Smooth muscle cell (in vitro differentiated cells): ENCODE data around the gene CASQ2. TPM values are rescaled to one million over a fixed set of nuclear protein-coding genes. Genes with fewer than 3 reads are reported as not detected.

Experiments
- DNase-seq: peaks from one replicate; lab custom pipeline; 2025; ENCODE audit not compliant: unreplicated experiment; lab: John Stamatoyannopoulos, UW
- H2AFZ ChIP-seq: fragments of 200-600 bp; sonication (generic); 2 replicates; pipeline ENCODE4 v1.6.0; 2016; ENCODE audit warnings: antibody characterized with exemption, low read depth, mild to moderate bottlenecking
- H3F3A ChIP-seq: fragments of 200-600 bp; sonication (generic); 2 replicates; pipeline ENCODE4 v1.6.0; 2017; ENCODE audit warnings: antibody characterized with exemption, low read depth
- H3K27ac ChIP-seq: fragments of 200-600 bp; sonication (generic); 2 replicates; pipeline ENCODE4 v1.5.1; 2016; ENCODE audit warnings: low read depth, mild to moderate bottlenecking
- H3K27me3 ChIP-seq: fragments of 200-600 bp; sonication (generic); 2 replicates; pipeline ENCODE4 v1.6.1; 2016; ENCODE audit warnings: low read depth, mild to moderate bottlenecking
- H3K36me3 ChIP-seq: fragments of 200-600 bp; sonication (generic); 2 replicates; pipeline ENCODE4 v1.5.1; 2016; ENCODE audit warnings: low read depth
- H3K4me1 ChIP-seq: fragments of 200-600 bp; sonication (generic); 2 replicates; pipeline ENCODE4 v1.5.1; 2016; ENCODE audit warnings: low read depth
- H3K4me2 ChIP-seq: fragments of 200-600 bp; sonication (generic); 2 replicates; pipeline ENCODE4 v1.6.0; 2016; ENCODE audit warnings: mild to moderate bottlenecking
- H3K4me3 ChIP-seq: fragments of 200-600 bp; sonication (generic); 2 replicates; pipeline ENCODE4 v1.5.1; 2016; ENCODE audit warnings: mild to moderate bottlenecking
- H3K79me2 ChIP-seq: fragments of 200-600 bp; sonication (generic); 2 replicates; pipeline ENCODE4 v1.6.0; 2016; ENCODE audit warnings: low read depth, mild to moderate bottlenecking
- H3K9ac ChIP-seq: fragments of 200-600 bp; sonication (generic); 2 replicates; pipeline ENCODE4 v1.6.0; 2016; ENCODE audit warnings: low read depth
- H3K9me3 ChIP-seq: fragments of 200-600 bp; sonication (generic); replicated peaks from 2 replicates; pipeline ENCODE4 v1.5.1; 2016; ENCODE audit warnings: low read depth
- H4K20me1 ChIP-seq: fragments of 200-600 bp; sonication (generic); 2 replicates; pipeline ENCODE4 v1.6.0; 2016; ENCODE audit warnings: low read depth
- CTCF ChIP-seq: fragments of 200-600 bp; sonication (generic); IDR thresholded peaks from 2 replicates; pipeline ENCODE4 v1.5.1; 2017; ENCODE audit warnings: borderline replicate concordance, mild to moderate bottlenecking, antibody characterized with exemption; ENCODE audit not compliant: insufficient read depth, poor library complexity, severe bottlenecking
- WGBS: methylation state at CpG from one replicate; pipeline ENCODE4 v1.1.7; 2016; ENCODE audit warnings: low lambda C conversion rate; 5-methylcytosine and 5-hydroxymethylcytosine counted together
- polyA plus RNA-seq: library from polyadenylated mRNA; unstranded; fragments of >200 nt; fragmentation: Nextera tagmentation; extraction: Ambion mirVana; gene quantifications from 2 replicates; pipeline ENCODE4 v1.2.1, GENCODE V29; 2016
- total RNA-seq: library from RNA; depleted of rRNA; stranded (reverse); fragments of >200 nt; gene quantifications from 2 replicates; pipeline ENCODE4 v1.2.3, GENCODE V29; 2014

The CASQ2 gene
- total and polyA plus RNA-seq, 2 experiments from 2014 or later = not detected

- Histone ChIP-seq H3K36me3 (no peaks in the 10 kb centered on the region), H3K27ac (no peak overlapping the region), H2AFZ (no peak overlapping the region), H3K27me3 (no peaks in the 10 kb centered on the region), H3K4me2 (no peak overlapping the region), H3K4me1 (no peaks in the 10 kb centered on the region), H4K20me1 (no peaks in the 10 kb centered on the region), H3F3A (no peaks in the 10 kb centered on the region), H3K9ac (no peak overlapping the region), H3K4me3 (no peak overlapping the region), H3K9me3 (no peaks in the 10 kb centered on the region), H3K79me2 (no peaks in the 10 kb centered on the region)
- 95% methylated on average over 3 of the region's 3 CpGs for WGBS
- DNase-seq = no peak
- TF ChIP-seq CTCF = no peak
These were observed 5.7 kb downstream of the CASQ2 start for GRCh38 chr1:115762779-115763178.

GRCh38 chr1:115761601-115762302 lies 6.8 kb downstream of the CASQ2 start:
- Histone ChIP-seq H3K36me3 (no peaks in the 10 kb centered on the region), H3K79me2 (no peaks in the 10 kb centered on the region), H3K9me3 (no peaks in the 10 kb centered on the region), H3K4me3 (no peak overlapping the region), H3K4me2 (no peak overlapping the region), H3K27me3 (no peaks in the 10 kb centered on the region), H2AFZ (no peak overlapping the region), H4K20me1 (no peaks in the 10 kb centered on the region), H3F3A (no peaks in the 10 kb centered on the region), H3K9ac (no peak overlapping the region), H3K4me1 (no peaks in the 10 kb centered on the region), H3K27ac (no peak overlapping the region)
- TF ChIP-seq CTCF = no peak
- no peak for DNase-seq
- WGBS = 62% methylated on average over 7 of the region's 7 CpGs

GRCh38 chr1:115757856-115758255 lies 10.7 kb downstream of the CASQ2 start:
- Histone ChIP-seq H3K27ac (no peak overlapping the region), H4K20me1 (no peaks in the 10 kb centered on the region), H3K79me2 (no peaks in the 10 kb centered on the region), H2AFZ (no peak overlapping the region), H3K9ac (no peak overlapping the region), H3K4me2 (no peak overlapping the region), H3K36me3 (no peaks in the 10 kb centered on the region), H3K4me1 (no peaks in the 10 kb centered on the region), H3K4me3 (no peak overlapping the region), H3K9me3 (no peaks in the 10 kb centered on the region), H3F3A (no peaks in the 10 kb centered on the region), H3K27me3 (no peaks in the 10 kb centered on the region)
- TF ChIP-seq CTCF = no peak
- no peak for DNase-seq
- 0% methylated on average over 1 of the region's 1 CpG for WGBS

- DNase-seq = no peak
- H3K4me1 ChIP-seq = no peaks in the 10 kb centered on the region
- no peaks in the 10 kb centered on the region for H4K20me1 ChIP-seq
- H3K27ac ChIP-seq = no peak overlapping the region
- no peak overlapping the region for H3K4me2 ChIP-seq
- H3F3A ChIP-seq = no peaks in the 10 kb centered on the region
- no peaks in the 10 kb centered on the region for H3K36me3 ChIP-seq
- no peak overlapping the region for H3K4me3 ChIP-seq
- H3K9ac ChIP-seq = no peak overlapping the region
- no peak overlapping the region for H2AFZ ChIP-seq
- no peaks in the 10 kb centered on the region for H3K79me2 ChIP-seq
- WGBS = 83% methylated on average over 3 of the region's 3 CpGs
- no peaks in the 10 kb centered on the region for H3K9me3 ChIP-seq
- H3K27me3 ChIP-seq = no peaks in the 10 kb centered on the region
- no peak for TF ChIP-seq CTCF
These were observed 11.2 kb downstream of the CASQ2 start for GRCh38 chr1:115757326-115757725.
